ENCODE results near the gene AP1S1. TPM values are rescaled to one million over a fixed set of nuclear protein-coding genes. Genes with fewer than 3 reads are reported as not detected.

Gene AP1S1
- polyA plus RNA-seq, 1 experiment = 197 TPM

GRCh38 chr7:101177644-101178043 is 23.4 kb downstream of the AP1S1 start:
- no peak for DNase-seq (ENCODE audit: low read depth, low spot score)
- Histone ChIP-seq H3K27me3 (ENCODE audit: control insufficient read depth, insufficient read depth, low read length) (peaks cover 75% of the 10 kb centered on the region), H3K9me3 (ENCODE audit: control insufficient read depth, insufficient read depth, low read length) (peaks cover 2% of the 10 kb centered on the region; the same call in 1 of the 2 replicates), H3K4me3 (ENCODE audit: low read depth, low read length) (no peak overlapping the region), H3K27ac (ENCODE audit: low read depth, low read length) (no peak overlapping the region)
- ChIA-PET CTCF (interaction anchor here (3.7 kb wide), 1 partner anchor 15 kb away, joined by 19 read pairs; no protein-coding TSS in a partner anchor), POLR2A (no interaction called here)
- TF ChIP-seq CTCF (IDR thresholded peaks at IDR 0.05; ENCODE audit: low read depth, low read length) = no peak

- Histone ChIP-seq H3K9me3 (ENCODE audit: control insufficient read depth, insufficient read depth, low read length) (no peaks in the 10 kb centered on the region; the same call in 1 of the 2 replicates), H3K27ac (ENCODE audit: low read depth, low read length) (no peak overlapping the region), H3K27me3 (ENCODE audit: control insufficient read depth, insufficient read depth, low read length) (peaks cover 70% of the 10 kb centered on the region), H3K4me3 (ENCODE audit: low read depth, low read length) (0 out of 2 replicates have a peak overlapping the region, but pooled peaks have one; percentile 17)
- TF ChIP-seq CTCF (IDR thresholded peaks at IDR 0.05; ENCODE audit: low read depth, low read length) = no peak
- ChIA-PET CTCF (interaction anchor here (0.7 to 3.7 kb wide), 3 partner anchors 13 to 80 kb away, joined by 3 to 19 read pairs (median 6); no protein-coding TSS in a partner anchor), POLR2A (interaction anchor here (0.6 kb wide), 1 partner anchor 23 kb away, joined by 6 read pairs; no protein-coding TSS in a partner anchor)
- DNase-seq (ENCODE audit: low read depth, low spot score) = no peak
Measured at GRCh38 chr7:101179117-101179516, 24.8 kb downstream of the AP1S1 start.

GRCh38 chr7:101179713-101180112 is 25.4 kb downstream of the AP1S1 start:
- Histone ChIP-seq H3K9me3 (ENCODE audit: control insufficient read depth, insufficient read depth, low read length) (no peaks in the 10 kb centered on the region; the same call in 1 of the 2 replicates), H3K27ac (ENCODE audit: low read depth, low read length) (no peak overlapping the region), H3K27me3 (ENCODE audit: control insufficient read depth, insufficient read depth, low read length) (peaks cover 64% of the 10 kb centered on the region), H3K4me3 (ENCODE audit: low read depth, low read length) (no peak overlapping the region)
- TF ChIP-seq CTCF (IDR thresholded peaks at IDR 0.05; ENCODE audit: low read depth, low read length) = no peak
- no peak for DNase-seq (ENCODE audit: low read depth, low spot score)
- ChIA-PET POLR2A (interaction anchor here (0.6 kb wide), 1 partner anchor 301 kb away, joined by 3 read pairs; no protein-coding TSS in a partner anchor), CTCF (no interaction called here)

GRCh38 chr7:101180130-101180755 is 26.0 kb downstream of the AP1S1 start, which contains the start of gene NAT16:
Gene NAT16 (minus strand): TSS chr7:101180293. CDS start chr7:101174807, 5,486 bp downstream.
- no peak for DNase-seq (ENCODE audit: low read depth, low spot score)
- no peak for TF ChIP-seq CTCF (IDR thresholded peaks at IDR 0.05; ENCODE audit: low read depth, low read length)
- H3K27ac ChIP-seq (ENCODE audit: low read depth, low read length) = no peak within 1 kb of the TSS
- ChIA-PET POLR2A (interaction anchor here (0.6 kb wide), 1 partner anchor 302 kb away, joined by 3 read pairs; no protein-coding TSS in a partner anchor), CTCF (no interaction called here)
- 0 out of 2 replicates have a peak within 1 kb of the TSS, but pooled peaks have one; percentile 17 for H3K4me3 ChIP-seq (ENCODE audit: low read depth, low read length)
- H3K9me3 ChIP-seq (ENCODE audit: control insufficient read depth, insufficient read depth, low read length) = no peaks in the 10 kb centered on the region; the same call in 1 of the 2 replicates
- peaks cover 59% of the 10 kb centered on the region for H3K27me3 ChIP-seq (ENCODE audit: control insufficient read depth, insufficient read depth, low read length)

All from AG04450 (cell line).